Loucy (cell line): Measurements from ENCODE around the gene ZNF624.

Experiments
- H2AFZ ChIP-seq: fragments of 200-600 bp; sonication (generic); 2 replicates; pipeline ENCODE4 v1.6.0; 2016; ENCODE audit warnings: antibody characterized with exemption, mild to moderate bottlenecking, low read length, moderate library complexity
- H3F3A ChIP-seq: fragments of 200-600 bp; 2 replicates; pipeline ENCODE4 v1.6.0; 2016; ENCODE audit warnings: antibody characterized with exemption, low read depth, mild to moderate bottlenecking
- H3K27me3 ChIP-seq: fragments of 200-600 bp; sonication (generic); 2 replicates; pipeline ENCODE4 v1.6.1; 2014; ENCODE audit warnings: low read length, mild to moderate bottlenecking; ENCODE audit not compliant: insufficient read depth, poor library complexity, severe bottlenecking
- H3K36me3 ChIP-seq: fragments of 200-600 bp; sonication (generic); 2 replicates; pipeline ENCODE4 v1.6.1; 2016; ENCODE audit warnings: low read length; ENCODE audit not compliant: insufficient read depth
- H3K4me1 ChIP-seq: fragments of 200-600 bp; sonication (generic); 2 replicates; pipeline ENCODE4 v1.5.1; 2014; ENCODE audit warnings: low read length, mild to moderate bottlenecking; ENCODE audit not compliant: insufficient read depth, poor library complexity, severe bottlenecking
- H3K4me2 ChIP-seq: fragments of 200-600 bp; sonication (generic); 2 replicates; pipeline ENCODE4 v1.6.0; 2014; ENCODE audit warnings: antibody characterized with exemption, low read length, low read depth, mild to moderate bottlenecking; ENCODE audit not compliant: poor library complexity, severe bottlenecking
- H3K4me3 ChIP-seq: fragments of 200-600 bp; sonication (generic); 2 replicates; pipeline ENCODE4 v1.5.1; 2014; ENCODE audit warnings: low read length, mild to moderate bottlenecking, mixed read lengths; ENCODE audit not compliant: poor library complexity, severe bottlenecking
- H3K79me2 ChIP-seq: fragments of 200-600 bp; sonication (generic); 2 replicates; pipeline ENCODE4 v1.6.1; 2014; ENCODE audit warnings: low read length; ENCODE audit not compliant: insufficient read depth
- H3K9ac ChIP-seq: fragments of 200-600 bp; sonication (generic); 2 replicates; pipeline ENCODE4 v1.6.0; 2014; ENCODE audit warnings: mild to moderate bottlenecking, low read depth, low read length, moderate library complexity; ENCODE audit not compliant: poor library complexity, severe bottlenecking
- H3K9me2 ChIP-seq: fragments of 200-600 bp; sonication (generic); replicated peaks from 2 replicates; pipeline ENCODE4 v1.6.1; 2016; ENCODE audit warnings: low read depth, low read length, mixed read lengths
- H3K9me3 ChIP-seq: fragments of 200-600 bp; sonication (generic); 2 replicates; pipeline ENCODE4 v1.6.1; 2014; ENCODE audit warnings: mild to moderate bottlenecking, antibody characterized with exemption, low read length, low read depth; ENCODE audit not compliant: insufficient read depth
- H4K20me1 ChIP-seq: fragments of 200-600 bp; sonication (generic); 2 replicates; pipeline ENCODE4 v1.6.0; 2014; ENCODE audit warnings: antibody characterized with exemption, low read length, mild to moderate bottlenecking; ENCODE audit not compliant: insufficient read depth, poor library complexity, severe bottlenecking
- EZH2phosphoT487 ChIP-seq: fragments of 200-600 bp; IDR thresholded peaks from 2 replicates; pipeline ENCODE4 v1.6.1; 2018; ENCODE audit warnings: antibody characterized with exemption, mild to moderate bottlenecking, moderate library complexity, borderline replicate concordance
- TF ChIP-seq, protein P1 (sequence below): fragments of 200-600 bp; sonication (generic); conservative IDR thresholded peaks from 2 replicates; pipeline ENCODE4 v1.5.1; 2014; ENCODE audit warnings: mild to moderate bottlenecking, antibody characterized with exemption, low read length

ZNF624 gene

DNA sequence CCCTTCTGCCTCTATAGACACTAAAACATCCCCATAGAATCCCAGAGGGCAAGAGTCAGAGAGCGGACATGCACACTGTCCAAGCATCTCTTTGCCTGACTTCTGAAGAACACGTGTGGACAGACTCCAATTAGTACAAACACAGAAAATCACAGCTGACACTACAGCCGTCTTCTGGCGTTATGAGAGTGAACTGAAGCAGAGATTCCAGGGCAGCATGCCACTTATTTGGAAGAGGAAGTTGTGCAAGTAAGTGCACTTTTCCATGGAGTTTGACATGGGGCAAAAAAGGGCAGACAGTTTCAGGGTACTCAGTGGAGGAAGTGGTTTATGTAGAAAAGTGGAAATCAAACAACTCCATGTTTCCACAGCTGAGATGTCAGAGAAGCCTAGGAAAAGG is 67.9 kb downstream of the ZNF624 start:
- H3K79me2 ChIP-seq = no peaks in the 10 kb centered on the region
- H3K9me3 ChIP-seq = no peaks in the 10 kb centered on the region
- no peaks in the 10 kb centered on the region for H3K4me1 ChIP-seq
- H4K20me1 ChIP-seq = no peaks in the 10 kb centered on the region
- TF ChIP-seq, protein P1, sequence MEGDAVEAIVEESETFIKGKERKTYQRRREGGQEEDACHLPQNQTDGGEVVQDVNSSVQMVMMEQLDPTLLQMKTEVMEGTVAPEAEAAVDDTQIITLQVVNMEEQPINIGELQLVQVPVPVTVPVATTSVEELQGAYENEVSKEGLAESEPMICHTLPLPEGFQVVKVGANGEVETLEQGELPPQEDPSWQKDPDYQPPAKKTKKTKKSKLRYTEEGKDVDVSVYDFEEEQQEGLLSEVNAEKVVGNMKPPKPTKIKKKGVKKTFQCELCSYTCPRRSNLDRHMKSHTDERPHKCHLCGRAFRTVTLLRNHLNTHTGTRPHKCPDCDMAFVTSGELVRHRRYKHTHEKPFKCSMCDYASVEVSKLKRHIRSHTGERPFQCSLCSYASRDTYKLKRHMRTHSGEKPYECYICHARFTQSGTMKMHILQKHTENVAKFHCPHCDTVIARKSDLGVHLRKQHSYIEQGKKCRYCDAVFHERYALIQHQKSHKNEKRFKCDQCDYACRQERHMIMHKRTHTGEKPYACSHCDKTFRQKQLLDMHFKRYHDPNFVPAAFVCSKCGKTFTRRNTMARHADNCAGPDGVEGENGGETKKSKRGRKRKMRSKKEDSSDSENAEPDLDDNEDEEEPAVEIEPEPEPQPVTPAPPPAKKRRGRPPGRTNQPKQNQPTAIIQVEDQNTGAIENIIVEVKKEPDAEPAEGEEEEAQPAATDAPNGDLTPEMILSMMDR = no peak
- no peak for TF ChIP-seq EZH2phosphoT487
- H3K9ac ChIP-seq = no peak overlapping the region
- H2AFZ ChIP-seq = no peak overlapping the region
- H3K4me2 ChIP-seq = no peak overlapping the region
- H3K9me2 ChIP-seq = no peaks in the 10 kb centered on the region
- H3F3A ChIP-seq = no peaks in the 10 kb centered on the region
- H3K36me3 ChIP-seq = no peaks in the 10 kb centered on the region
- no peaks in the 10 kb centered on the region for H3K27me3 ChIP-seq
- H3K4me3 ChIP-seq = no peak overlapping the region

DNA sequence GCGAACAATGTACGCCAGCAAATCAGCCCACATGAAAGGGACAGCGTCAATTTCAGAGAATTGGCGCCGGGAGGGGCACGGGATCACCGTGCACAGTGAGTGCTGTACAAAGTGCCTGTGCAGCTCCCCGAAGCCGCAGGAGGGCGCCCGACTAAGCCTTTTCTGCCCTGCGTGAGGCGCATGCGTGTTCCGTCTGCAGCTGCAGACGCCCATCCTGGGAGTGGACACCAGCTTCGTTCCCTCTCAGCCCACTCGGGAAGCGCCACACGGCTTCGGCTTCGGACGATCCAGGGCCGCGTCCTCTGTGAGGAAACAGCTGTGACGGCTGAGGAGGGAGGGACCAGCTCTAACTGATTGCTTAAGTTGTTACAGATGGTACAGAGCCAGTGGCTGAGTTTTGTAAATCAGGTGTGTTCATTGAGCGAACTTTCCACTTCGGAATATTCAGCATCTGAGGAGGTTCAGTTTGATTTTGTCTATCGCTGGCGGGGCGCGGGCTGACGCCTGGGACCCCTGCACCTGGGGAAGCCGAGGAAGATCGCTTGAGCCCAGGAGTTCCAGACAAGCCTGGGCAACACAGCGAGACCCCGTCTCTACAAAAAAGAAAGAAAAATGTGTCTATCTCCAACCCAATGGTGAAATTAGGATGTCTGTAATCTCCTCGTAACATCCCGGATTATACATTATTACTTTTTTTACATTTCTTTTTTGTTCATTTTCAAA is 69.2 kb downstream of the ZNF624 start:
- H2AFZ ChIP-seq = peak overlapping the region; percentile 99
- no peaks in the 10 kb centered on the region for H3K4me1 ChIP-seq
- no peaks in the 10 kb centered on the region for H3K36me3 ChIP-seq
- peak overlapping the region; percentile 54 for H3K9ac ChIP-seq
- no peaks in the 10 kb centered on the region for H3K9me2 ChIP-seq
- no peaks in the 10 kb centered on the region for H3F3A ChIP-seq
- no peaks in the 10 kb centered on the region for H3K27me3 ChIP-seq
- H3K9me3 ChIP-seq = no peaks in the 10 kb centered on the region
- peak overlapping the region; percentile 77 for H3K4me2 ChIP-seq
- no peak for TF ChIP-seq EZH2phosphoT487
- TF ChIP-seq, protein P1 = peak; percentile 89
- H3K79me2 ChIP-seq = no peaks in the 10 kb centered on the region
- H3K4me3 ChIP-seq = peak overlapping the region; percentile 74
- no peaks in the 10 kb centered on the region for H4K20me1 ChIP-seq

DNA sequence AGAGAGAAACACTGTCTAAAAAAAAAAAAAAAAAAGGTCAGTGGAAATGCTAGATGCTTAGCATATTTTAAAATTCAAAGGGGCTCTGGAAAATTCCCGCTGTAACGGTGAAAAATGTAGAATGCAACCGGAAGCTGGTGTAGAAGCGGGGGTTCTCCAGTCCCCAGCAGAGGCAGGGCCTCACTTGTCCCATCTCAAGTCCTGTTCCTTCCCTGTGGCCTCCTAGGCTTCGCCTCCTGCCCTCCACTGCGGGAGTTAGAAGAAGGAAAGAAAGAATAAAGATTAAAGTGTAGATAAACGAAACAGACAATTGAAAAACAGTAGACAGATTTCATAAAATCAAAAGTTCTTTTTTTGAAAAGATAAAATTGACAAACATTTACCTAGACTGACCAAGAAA is 69.9 kb downstream of the ZNF624 start:
- Histone ChIP-seq H4K20me1 (no peaks in the 10 kb centered on the region), H2AFZ (peak overlapping the region; percentile 99), H3K79me2 (no peaks in the 10 kb centered on the region), H3F3A (no peaks in the 10 kb centered on the region), H3K4me3 (peak overlapping the region; percentile 74), H3K36me3 (no peaks in the 10 kb centered on the region), H3K9me2 (no peaks in the 10 kb centered on the region), H3K4me1 (no peaks in the 10 kb centered on the region), H3K9me3 (no peaks in the 10 kb centered on the region), H3K4me2 (peak overlapping the region; percentile 77), H3K27me3 (no peaks in the 10 kb centered on the region), H3K9ac (no peak overlapping the region)
- no peak for TF ChIP-seq EZH2phosphoT487
- TF ChIP-seq, protein P1 = no peak
